H1 (cell line): ENCODE measurements around the gene ZC2HC1C. TPM values are rescaled to one million over a fixed set of nuclear protein-coding genes. Genes with fewer than 3 reads are reported as not detected.
A peak's percentile ranks its signal among the peaks of the same experiment; 100 is the strongest.

Experiments used
- CTCF ChIA-PET: fragments of 300-600 bp; sonication (Branson Sonifier 250); formaldehyde crosslinking; loops from one replicate; lab custom pipeline; 2021; ENCODE audit not compliant: partially characterized antibody; lab: Charles Lee
- POLR2A ChIA-PET: fragments of 300-600 bp; sonication (Branson Sonifier 250); formaldehyde crosslinking; loops from one replicate; lab custom pipeline; 2021; ENCODE audit warnings: inconsistent platforms; ENCODE audit not compliant: partially characterized antibody; lab: Charles Lee
- DNase-seq, 2 experiments: peaks; one replicate each; pipeline versions ENCODE4 v3.0.0 to v3.0.0-alpha.2; 2010 to 2022; ENCODE audit warnings: low spot score in 2 of 2, low read depth in 1 of 2, mixed read lengths in 1 of 2
- FAIRE-seq: peaks from 2 replicates; lab custom pipeline; 2011; peaks lifted over from hg19 to GRCh38; lab: Jason Lieb, UNC
- H2AFZ ChIP-seq: 2 replicates; pipeline ENCODE4 v1.8.1; 2012; ENCODE audit warnings: low read length, inconsistent platforms
- H2AK5ac ChIP-seq: 2 replicates; pipeline ENCODE4 v1.6.1; 2013; ENCODE audit warnings: low read depth, low read length
- H2BK120ac ChIP-seq: replicated peaks from 2 replicates; pipeline ENCODE3; 2013; ENCODE audit warnings: low read depth, low read length, inconsistent platforms
- H2BK12ac ChIP-seq: 2 replicates; pipeline ENCODE4 v1.6.1; 2013; ENCODE audit warnings: low read depth, low read length
- H2BK15ac ChIP-seq: 2 replicates; pipeline ENCODE4 v1.6.1; 2013; ENCODE audit warnings: low read length
- H2BK20ac ChIP-seq: 2 replicates; pipeline ENCODE4 v1.6.1; 2013; ENCODE audit warnings: low read length
- H2BK5ac ChIP-seq: 2 replicates; pipeline ENCODE4 v1.6.1; 2013; ENCODE audit warnings: low read depth, low read length
- H3K14ac ChIP-seq: 2 replicates; pipeline ENCODE4 v1.6.1; 2013; ENCODE audit warnings: inconsistent platforms; ENCODE audit not compliant: insufficient read length
- H3K18ac ChIP-seq: 2 replicates; pipeline ENCODE4 v1.6.1; 2013; ENCODE audit warnings: low read length; ENCODE audit errors: extremely low read depth
- H3K23ac ChIP-seq: 2 replicates; pipeline ENCODE4 v1.6.1; 2013; ENCODE audit warnings: inconsistent platforms; ENCODE audit not compliant: insufficient read length
- H3K23me2 ChIP-seq: 2 replicates; pipeline ENCODE4 v1.6.1; 2013; ENCODE audit warnings: low read depth, low read length
- H3K27ac ChIP-seq: 2 replicates; pipeline ENCODE4 v1.6.1; 2011; ENCODE audit warnings: low read depth, low read length, inconsistent platforms
- H3K27me3 ChIP-seq, 4 experiments: replicated peaks in 1 of 4; 1 replicate in 1 of 4; 2 replicates in 3 of 4; pipeline versions ENCODE4 v1.6.1 to v1.8.1; 2011 to 2013; ENCODE audit warnings: low read length in 3 of 4, mild to moderate bottlenecking in 3 of 4, inconsistent platforms in 2 of 4, mixed read lengths in 2 of 4, moderate library complexity in 1 of 4; ENCODE audit not compliant: control insufficient read depth in 3 of 4, insufficient read depth in 3 of 4; ENCODE audit errors: extremely low read depth in 1 of 4
- H3K36me3 ChIP-seq, 4 experiments: 2 replicates each; pipeline versions ENCODE4 v1.6.1 to v1.8.1; 2011 to 2013; ENCODE audit warnings: mild to moderate bottlenecking in 4 of 4, low read length in 3 of 4, moderate library complexity in 2 of 4, control low read depth in 1 of 4, inconsistent platforms in 1 of 4; ENCODE audit not compliant: insufficient read depth in 4 of 4, control insufficient read depth in 2 of 4
- H3K4ac ChIP-seq: replicated peaks from 2 replicates; pipeline ENCODE3; 2013; ENCODE audit warnings: low read length, low read depth, mixed read lengths, inconsistent platforms; ENCODE audit not compliant: insufficient read length
- H3K4me1 ChIP-seq, 4 experiments: replicated peaks in 1 of 4; 1 replicate in 1 of 4; 2 replicates in 3 of 4; pipeline versions ENCODE4 v1.6.1 to v1.8.1; 2011 to 2013; ENCODE audit warnings: low read length in 3 of 4, inconsistent platforms in 2 of 4, mixed read lengths in 1 of 4; ENCODE audit not compliant: insufficient read depth in 4 of 4, control insufficient read depth in 3 of 4
- H3K4me2 ChIP-seq, 2 experiments: 2 replicates each; pipeline versions ENCODE4 v1.6.1 to v1.8.1; 2011 to 2013; ENCODE audit warnings: low read depth in 2 of 2, low read length in 2 of 2, control low read depth in 1 of 2, inconsistent platforms in 1 of 2, mild to moderate bottlenecking in 1 of 2; ENCODE audit not compliant: insufficient read depth in 1 of 2
- H3K4me3 ChIP-seq, 4 experiments: fragments of 200-600, 300-600 bp in 1 of 4; sonication (generic), shearing (Covaris generic), sonication (Bioruptor Twin) in 1 of 4; 2 replicates each; pipeline versions ENCODE4 v1.5.1 to v1.8.1; 2011 to 2016; ENCODE audit warnings: low read length in 4 of 4, low read depth in 3 of 4, control low read depth in 2 of 4, inconsistent platforms in 2 of 4, mild to moderate bottlenecking in 2 of 4, mixed read lengths in 1 of 4, moderate library complexity in 1 of 4; ENCODE audit not compliant: insufficient read depth in 2 of 4; ENCODE audit errors: extremely low read depth in 1 of 4
- H3K56ac ChIP-seq: replicated peaks from 2 replicates; pipeline ENCODE3; 2013; ENCODE audit warnings: low read depth, mild to moderate bottlenecking, mixed read lengths, low read length, inconsistent platforms; ENCODE audit not compliant: insufficient read length
- H3K79me1 ChIP-seq: 2 replicates; pipeline ENCODE4 v1.6.1; 2013; ENCODE audit warnings: low read depth, low read length, control low read depth
- H3K79me2 ChIP-seq, 2 experiments: 2 replicates each; pipeline versions ENCODE4 v1.6.1 to v1.8.1; 2012 to 2013; ENCODE audit warnings: low read length in 2 of 2, mild to moderate bottlenecking in 2 of 2, inconsistent platforms in 1 of 2; ENCODE audit not compliant: insufficient read depth in 2 of 2, control insufficient read depth in 1 of 2
- H3K9ac ChIP-seq, 4 experiments: replicated peaks in 1 of 4; 1 replicate in 1 of 4; 2 replicates in 3 of 4; pipeline versions ENCODE4 v1.6.1 to v1.8.1; 2011 to 2013; ENCODE audit warnings: low read depth in 3 of 4, low read length in 3 of 4, control low read depth in 2 of 4, mild to moderate bottlenecking in 2 of 4, moderate library complexity in 2 of 4, inconsistent platforms in 1 of 4; ENCODE audit errors: extremely low read depth in 1 of 4
- H3K9me3 ChIP-seq, 2 experiments: 2 replicates each; pipeline versions ENCODE4 v1.6.1 to v1.8.1; 2012 to 2013; ENCODE audit warnings: mild to moderate bottlenecking in 2 of 2, moderate library complexity in 2 of 2, control low read depth in 1 of 2, inconsistent platforms in 1 of 2, low read depth in 1 of 2, low read length in 1 of 2, mixed read lengths in 1 of 2; ENCODE audit not compliant: insufficient read depth in 2 of 2
- H4K20me1 ChIP-seq, 2 experiments: replicated peaks in 1 of 2; 2 replicates each; pipeline versions ENCODE3 to v1.8.1; 2011 to 2013; ENCODE audit warnings: inconsistent platforms in 2 of 2, low read length in 2 of 2, mild to moderate bottlenecking in 1 of 2; ENCODE audit not compliant: insufficient read depth in 2 of 2, control insufficient read depth in 1 of 2
- H4K5ac ChIP-seq: 2 replicates; pipeline ENCODE4 v1.6.1; 2013; ENCODE audit warnings: low read length, low read depth, mixed read lengths, inconsistent platforms; ENCODE audit not compliant: insufficient read length
- H4K8ac ChIP-seq: 2 replicates; pipeline ENCODE4 v1.8.0; 2013; ENCODE audit warnings: mild to moderate bottlenecking, moderate library complexity, low read length, inconsistent platforms; ENCODE audit not compliant: insufficient read depth; ENCODE audit errors: extremely low read depth
- H4K91ac ChIP-seq: replicated peaks from 2 replicates; pipeline ENCODE3; 2013; ENCODE audit warnings: low read length, mixed read lengths, inconsistent platforms; ENCODE audit not compliant: insufficient read length
- CBX5 ChIP-seq: fragments of 300-800, 300-1000 bp; sonication (generic); IDR thresholded peaks from 2 replicates; pipeline ENCODE4 v1.7.1; 2016; ENCODE audit warnings: antibody characterized with exemption, low read length, low read depth
- CBX8 ChIP-seq: fragments of 300-800, 300-1000 bp; sonication (generic); IDR thresholded peaks from 2 replicates; pipeline ENCODE4 v1.7.1; 2016; ENCODE audit warnings: low read depth, low read length, borderline replicate concordance
- E2F6 ChIP-seq: IDR thresholded peaks from 2 replicates; pipeline ENCODE4 v1.6.1; 2012; ENCODE audit warnings: inconsistent platforms
- EZH2 ChIP-seq: fragments of 200-600 bp; sonication (generic); IDR thresholded peaks from 2 replicates; pipeline ENCODE4 v1.7.1; 2012; ENCODE audit warnings: low read depth, mild to moderate bottlenecking, moderate library complexity, low read length, inconsistent platforms; ENCODE audit not compliant: severe bottlenecking
- HDAC2 ChIP-seq, 2 experiments: fragments of 300-600 bp in 1 of 2; sonication (generic) in 1 of 2; IDR thresholded peaks; 2 replicates each; pipeline ENCODE4 v1.6.1; 2011 to 2012; ENCODE audit warnings: low read depth in 2 of 2, low read length in 2 of 2, mild to moderate bottlenecking in 2 of 2, moderate library complexity in 2 of 2, borderline replicate concordance in 1 of 2, inconsistent platforms in 1 of 2
- POLR2A ChIP-seq, 2 experiments: IDR thresholded peaks; 1 replicate in 1 of 2; 2 replicates in 1 of 2; pipeline ENCODE4 v1.6.1; 2011; ENCODE audit warnings: low read depth in 2 of 2, low read length in 2 of 2, mild to moderate bottlenecking in 2 of 2; ENCODE audit errors: control extremely low read depth in 1 of 2
- POLR2AphosphoS5 ChIP-seq: IDR thresholded peaks from 2 replicates; pipeline ENCODE4 v1.6.1; 2011; ENCODE audit warnings: low read depth, low read length
- RAD21 ChIP-seq, 2 experiments: IDR thresholded peaks in 1 of 2; conservative IDR thresholded peaks in 1 of 2; 2 replicates each; pipeline ENCODE4 v1.6.1; 2011; ENCODE audit warnings: low read depth in 2 of 2, low read length in 2 of 2, improper control_type of control experiment in 1 of 2, inconsistent platforms in 1 of 2, mild to moderate bottlenecking in 1 of 2, moderate library complexity in 1 of 2
- RNF2 ChIP-seq: fragments of 200-900, 300-1000 bp; sonication (generic); IDR thresholded peaks from 2 replicates; pipeline ENCODE4 v1.7.1; 2016; ENCODE audit warnings: borderline replicate concordance, low read depth, mild to moderate bottlenecking, antibody characterized with exemption, low read length; ENCODE audit not compliant: poor library complexity, severe bottlenecking; ENCODE audit errors: missing control alignments
- SIRT6 ChIP-seq: IDR thresholded peaks from one replicate; pipeline ENCODE4 v1.7.1; 2012; ENCODE audit warnings: low read length, inconsistent platforms
- SP2 ChIP-seq: IDR thresholded peaks from 2 replicates; pipeline ENCODE4 v1.6.1; 2012; ENCODE audit warnings: mild to moderate bottlenecking, low read length, inconsistent platforms
- TAF1 ChIP-seq: IDR thresholded peaks from 2 replicates; pipeline ENCODE4 v1.6.1; 2011; ENCODE audit warnings: mild to moderate bottlenecking, low read depth, low read length
- WGBS, 2 experiments: shearing (Covaris generic) in 1 of 2; methylation state at CpG; one replicate each; pipeline versions ENCODE4 v1.1.6 to v1.1.7; 2013 to 2015; ENCODE audit warnings: low lambda C conversion rate in 2 of 2, mixed read lengths in 2 of 2, inconsistent platforms in 1 of 2, low coverage in 1 of 2, missing lambda C conversion rate in 1 of 2; ENCODE audit not compliant: insufficient replicate concordance in 2 of 2, insufficient coverage in 1 of 2, insufficient read length in 1 of 2; ENCODE audit errors: extremely low coverage in 1 of 2, missing lambda C conversion rate in 1 of 2; 5-methylcytosine and 5-hydroxymethylcytosine counted together
- polyA plus RNA-seq, 7 experiments: library from polyadenylated mRNA; depleted of rRNA in 3 of 7; stranded (reverse) in 5 of 7; unstranded in 2 of 7; fragments of >200 nt in 5 of 7; fragments of 200-250 nt in 2 of 7; gene quantifications; 1 replicate in 5 of 7; 2 replicates in 1 of 7; 4 replicates in 1 of 7; pipeline versions ENCODE4 v1.2.1 to v1.2.3, GENCODE V29; 2011 to 2013; ENCODE audit warnings: missing spikeins in 2 of 7, mixed read lengths in 2 of 7
- total RNA-seq: library from RNA; stranded (reverse); fragmentation: NEBNext Ultra II Directional; extraction: Animal tissue kit (Norgen Biotek cat#: 25700); gene quantifications from 2 replicates; pipeline ENCODE4 v1.2.1, GENCODE V29; 2021

The ZC2HC1C gene
- total and polyA plus RNA-seq, 2 of the 8 experiments (the other 6 are each of a cell fraction or from before 2014, with no cell fraction given) = 0.57 to 1.2 TPM

GRCh38 chr14:75126121-75126544, 56.7 kb downstream of the ZC2HC1C start:
- H2AK5ac ChIP-seq = no peak overlapping the region
- H3K27ac ChIP-seq = no peak overlapping the region
- ChIA-PET POLR2A (interaction anchor here (0.6 to 1.8 kb wide), 18 partner anchors 8 to 299 kb away, joined by 3 to 14 read pairs (median 4); partner anchors contain the start of gene ZC2HC1C), CTCF (interaction anchor here (0.5 to 1.4 kb wide), 8 partner anchors 38 to 1722 kb away, joined by 3 to 4 read pairs (median 3); no protein-coding TSS in a partner anchor)
- FAIRE-seq = no peak
- H4K91ac ChIP-seq = no peak overlapping the region
- peaks cover 10% of the 10 kb centered on the region for H3K23me2 ChIP-seq
- no peak overlapping the region for H2BK20ac ChIP-seq
- H3K4ac ChIP-seq = no peak overlapping the region
- no peak overlapping the region for H3K14ac ChIP-seq
- 12% methylated on average over 6 of the region's 6 CpGs; no CpG with 5 or more reads in 1 of the 2 experiments for WGBS, 2 experiments
- H3K36me3 ChIP-seq = no peaks in the 10 kb centered on the region
- peaks cover 0 to 11% of the 10 kb centered on the region in 2 experiments; a peak in 2 of 4 replicates for H3K79me2 ChIP-seq
- H3K18ac ChIP-seq = no peak overlapping the region
- H3K23ac ChIP-seq = no peak overlapping the region
- no peak overlapping the region for H2BK15ac ChIP-seq
- H3K79me1 ChIP-seq = peaks cover 2% of the 10 kb centered on the region
- H2BK120ac ChIP-seq = no peak overlapping the region
- H4K8ac ChIP-seq = no peak overlapping the region
- DNase-seq = no peak
- H3K4me1 ChIP-seq = peaks cover 0 to 4% (median 1%) of the 10 kb centered on the region in 4 experiments; a peak in 5 of 7 replicates
- no peak overlapping the region for H2BK12ac ChIP-seq
- peak overlapping the region; percentile 63 to 94 (median 80) for H3K9ac ChIP-seq
- H3K56ac ChIP-seq = no peak overlapping the region
- peak overlapping the region; percentile 83 to 88 for H3K4me2 ChIP-seq
- no peaks in the 10 kb centered on the region for H4K20me1 ChIP-seq
- peak overlapping the region; percentile 75 to 89 (median 86) for H3K4me3 ChIP-seq
- 0 out of 2 replicates have a peak overlapping the region, but pooled peaks have one; percentile 73 for H2BK5ac ChIP-seq
- H2AFZ ChIP-seq = no peak overlapping the region
- no peaks in the 10 kb centered on the region for H3K9me3 ChIP-seq
- H4K5ac ChIP-seq = peak overlapping the region; percentile 4
- H3K27me3 ChIP-seq = no peaks in the 10 kb centered on the region
- TF ChIP-seq POLR2A (IDR thresholded peaks at IDR 0.05; ENCODE audit: control extremely low read depth in 1 of 2, low read depth in 2 of 2, low read length in 2 of 2) (no peak), CBX5 (no peak), EZH2 (no peak), TAF1 (no peak), SP2 (no peak), RAD21 (IDR thresholded peaks at IDR 0.05 in 1 of 2, conservative IDR thresholded peaks at IDR 0.05 in 1 of 2; ENCODE audit: low read depth in 2 of 2, low read length in 2 of 2) (no peak), HDAC2 (IDR thresholded peaks at IDR 0.05; ENCODE audit: borderline replicate concordance in 1 of 2, low read depth in 2 of 2, low read length in 2 of 2) (no peak), SIRT6 (no peak), E2F6 (no peak), CBX8 (no peak), RNF2 (no peak), POLR2AphosphoS5 (no peak)
